ENCODE results near the gene PPFIBP1. TPM values are rescaled to one million over a fixed set of nuclear protein-coding genes. Genes with fewer than 3 reads are reported as not detected.

Gene PPFIBP1
- total and polyA plus RNA-seq, 2 of the 8 experiments (the other 6 are each of a cell fraction or from before 2014, with no cell fraction given) = 7.7 to 31.3 TPM

DNA sequence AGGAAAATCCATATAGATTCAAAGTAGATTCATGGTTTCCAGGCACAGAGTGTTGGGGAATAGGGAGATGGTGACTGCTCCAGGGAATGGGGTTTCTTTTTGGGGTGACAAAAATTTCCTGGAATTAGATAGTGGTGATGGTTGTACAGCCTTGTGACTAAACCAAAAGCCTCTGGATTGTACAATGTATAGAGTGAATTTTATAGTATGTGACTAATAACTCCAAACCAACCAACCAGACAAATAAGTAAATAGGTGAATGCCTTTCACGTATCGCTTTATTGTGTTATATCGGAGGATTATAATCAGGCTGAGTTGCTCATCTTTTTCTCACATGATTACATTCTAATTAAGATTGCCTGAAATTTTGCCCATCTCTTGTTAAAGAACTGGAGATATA, 24.6 kb upstream of the PPFIBP1 start:
- no peaks in the 10 kb centered on the region for H3K36me3 ChIP-seq (ENCODE audit: control insufficient read depth in 2 of 4, insufficient read depth in 4 of 4, low read length in 3 of 4)
- ChIA-PET POLR2A (ENCODE audit: partially characterized antibody) (no interaction called here), CTCF (ENCODE audit: partially characterized antibody) (no interaction called here)
- TF ChIP-seq SUZ12 (IDR thresholded peaks at IDR 0.05; ENCODE audit: low read length) = no peak
- TF ChIP-seq ASH2L (IDR thresholded peaks at IDR 0.05; ENCODE audit: low read length) = no peak
- TF ChIP-seq SP1 (IDR thresholded peaks at IDR 0.05; ENCODE audit: low read depth, low read length) = no peak
- TF ChIP-seq TCF12 (IDR thresholded peaks at IDR 0.05; ENCODE audit: low read depth, low read length) = no peak
- TF ChIP-seq TBP (IDR thresholded peaks at IDR 0.05; ENCODE audit: low read depth, low read length) = no peak
- TF ChIP-seq, protein P1, sequence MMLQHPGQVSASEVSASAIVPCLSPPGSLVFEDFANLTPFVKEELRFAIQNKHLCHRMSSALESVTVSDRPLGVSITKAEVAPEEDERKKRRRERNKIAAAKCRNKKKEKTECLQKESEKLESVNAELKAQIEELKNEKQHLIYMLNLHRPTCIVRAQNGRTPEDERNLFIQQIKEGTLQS (IDR thresholded peaks at IDR 0.05; ENCODE audit: insufficient read depth, low read depth, low read length) = no peak
- no peak for TF ChIP-seq YY1 (IDR thresholded peaks at IDR 0.05; ENCODE audit: low read depth, low read length)
- no peak overlapping the region for H3K14ac ChIP-seq (ENCODE audit: insufficient read length)
- H3K56ac ChIP-seq (replicated peaks; ENCODE audit: insufficient read length, low read depth, low read length) = no peak overlapping the region
- H2BK5ac ChIP-seq (ENCODE audit: low read depth, low read length) = no peak overlapping the region
- no peak overlapping the region for H2BK15ac ChIP-seq (ENCODE audit: low read length)
- no peak overlapping the region for H2AK5ac ChIP-seq (ENCODE audit: low read depth, low read length)
- H3K4ac ChIP-seq (replicated peaks; ENCODE audit: insufficient read length, low read depth, low read length) = no peak overlapping the region
- no peak overlapping the region for H2AFZ ChIP-seq (ENCODE audit: low read length)
- no peak overlapping the region for H2BK120ac ChIP-seq (replicated peaks; ENCODE audit: low read depth, low read length)
- no peak overlapping the region for H2BK20ac ChIP-seq (ENCODE audit: low read length)
- no peaks in the 10 kb centered on the region for H3K9me3 ChIP-seq (ENCODE audit: insufficient read depth in 2 of 2, low read depth in 1 of 2, low read length in 1 of 2)
- H3K9ac ChIP-seq (replicated peaks in 1 of 4; ENCODE audit: extremely low read depth in 1 of 4, low read depth in 3 of 4, low read length in 3 of 4) = no peak overlapping the region
- no peak overlapping the region for H3K23ac ChIP-seq (ENCODE audit: insufficient read length)
- no peak overlapping the region for H4K91ac ChIP-seq (replicated peaks; ENCODE audit: insufficient read length, low read length)
- H4K5ac ChIP-seq (ENCODE audit: insufficient read length, low read depth, low read length) = no peak overlapping the region
- no peak overlapping the region for H2BK12ac ChIP-seq (ENCODE audit: low read depth, low read length)
- no peak overlapping the region for H3K4me3 ChIP-seq (ENCODE audit: extremely low read depth in 1 of 4, insufficient read depth in 2 of 4, low read depth in 3 of 4, low read length in 4 of 4)
- no peak overlapping the region for H3K27ac ChIP-seq (ENCODE audit: low read depth, low read length)
- no peaks in the 10 kb centered on the region for H3K23me2 ChIP-seq (ENCODE audit: low read depth, low read length)
- H3K4me2 ChIP-seq (ENCODE audit: insufficient read depth in 1 of 2, low read depth in 2 of 2, low read length in 2 of 2) = no peak overlapping the region
- H3K18ac ChIP-seq (ENCODE audit: extremely low read depth, low read length) = no peak overlapping the region
- no peaks in the 10 kb centered on the region for H3K79me1 ChIP-seq (ENCODE audit: low read depth, low read length)
- no peaks in the 10 kb centered on the region for H3K79me2 ChIP-seq (ENCODE audit: control insufficient read depth in 1 of 2, insufficient read depth in 2 of 2, low read length in 2 of 2)
- no peaks in the 10 kb centered on the region for H3K4me1 ChIP-seq (replicated peaks in 1 of 4; ENCODE audit: control insufficient read depth in 3 of 4, insufficient read depth in 4 of 4, low read length in 3 of 4)
- no peaks in the 10 kb centered on the region for H4K20me1 ChIP-seq (replicated peaks in 1 of 2; ENCODE audit: control insufficient read depth in 1 of 2, insufficient read depth in 2 of 2, low read length in 2 of 2)
- no peak for DNase-seq (ENCODE audit: low read depth in 1 of 2, low spot score in 2 of 2)
- FAIRE-seq = no peak
- WGBS, 2 experiments (ENCODE audit: extremely low coverage in 1 of 2, insufficient coverage in 1 of 2, insufficient read length in 1 of 2, insufficient replicate concordance in 2 of 2, low coverage in 1 of 2, low lambda C conversion rate in 2 of 2, missing lambda C conversion rate in 1 of 2) = 97% methylated on average over 3 of the region's 3 CpGs; no CpG with 5 or more reads in 1 of the 2 experiments
- no peaks in the 10 kb centered on the region for H3K27me3 ChIP-seq (replicated peaks in 1 of 4; ENCODE audit: control insufficient read depth in 3 of 4, extremely low read depth in 1 of 4, insufficient read depth in 3 of 4, low read length in 3 of 4)
- no peak overlapping the region for H4K8ac ChIP-seq (ENCODE audit: extremely low read depth, insufficient read depth, low read length)

Measured in H1 (cell line).